Fibroblast of villous mesenchyme (primary cell): Measurements from ENCODE around the gene IGFN1. TPM values are rescaled to one million over a fixed set of nuclear protein-coding genes. Genes with fewer than 3 reads are reported as not detected.
"Not testable (repeated sequence)": the region's sequence is repeated elsewhere in the genome, so short reads cannot be mapped to it uniquely, and the experiment has no call there.

ENCODE experiments used
- DNase-seq: peaks from one replicate; pipeline ENCODE4 v3.0.0-alpha.2; 2010; ENCODE audit warnings: low read depth
- H3K4me3 ChIP-seq: 2 replicates; pipeline ENCODE4 v1.5.1; 2011; ENCODE audit warnings: low read depth, mild to moderate bottlenecking, low read length
- CTCF ChIP-seq: IDR thresholded peaks from 2 replicates; pipeline ENCODE4 v1.5.1; 2012; ENCODE audit warnings: low read depth, mild to moderate bottlenecking, low read length; ENCODE audit not compliant: insufficient read depth
- total RNA-seq: library from RNA; depleted of rRNA; stranded (reverse); fragments of >200 nt; gene quantifications from 2 replicates; pipeline ENCODE4 v1.2.3, GENCODE V29; 2012

The IGFN1 gene
- total RNA-seq, 1 donor = under 0.01 TPM

- no peak for TF ChIP-seq CTCF
- H3K4me3 ChIP-seq = no peak overlapping the region
- no peak for DNase-seq
These were observed 35.5 kb downstream of the IGFN1 start for GRCh38 chr1:201226178-201226514.

DNA sequence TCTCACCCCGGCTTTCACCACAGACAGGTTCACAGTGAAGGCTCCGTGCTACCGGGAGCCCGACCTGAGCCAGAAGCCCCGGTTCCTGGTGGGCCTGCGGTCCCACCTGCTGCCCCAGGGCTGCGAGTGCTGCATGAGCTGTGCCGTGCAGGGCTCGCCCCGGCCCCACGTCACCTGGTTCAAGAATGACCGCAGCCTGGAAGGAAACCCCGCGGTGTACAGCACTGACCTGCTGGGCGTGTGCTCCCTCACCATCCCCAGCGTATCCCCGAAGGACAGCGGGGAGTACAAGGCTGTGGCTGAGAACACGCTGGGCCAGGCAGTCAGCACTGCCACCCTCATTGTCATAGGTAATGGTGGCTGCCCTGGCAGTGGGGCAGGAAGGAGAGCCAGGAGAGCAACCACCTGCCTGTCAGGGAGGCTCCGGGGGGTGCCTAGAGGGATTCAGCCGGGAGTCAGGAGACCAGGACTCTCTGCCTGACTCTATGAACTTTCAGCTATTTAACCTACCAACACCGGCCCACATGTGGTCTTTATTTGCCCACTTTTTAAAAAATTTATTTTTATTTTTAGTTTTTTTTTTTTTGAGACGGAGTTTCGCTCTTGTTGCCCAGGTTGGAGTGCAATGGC, 36.4 kb downstream of the IGFN1 start:
- no peak for DNase-seq
- no peak overlapping the region for H3K4me3 ChIP-seq
- TF ChIP-seq CTCF = no peak

DNA sequence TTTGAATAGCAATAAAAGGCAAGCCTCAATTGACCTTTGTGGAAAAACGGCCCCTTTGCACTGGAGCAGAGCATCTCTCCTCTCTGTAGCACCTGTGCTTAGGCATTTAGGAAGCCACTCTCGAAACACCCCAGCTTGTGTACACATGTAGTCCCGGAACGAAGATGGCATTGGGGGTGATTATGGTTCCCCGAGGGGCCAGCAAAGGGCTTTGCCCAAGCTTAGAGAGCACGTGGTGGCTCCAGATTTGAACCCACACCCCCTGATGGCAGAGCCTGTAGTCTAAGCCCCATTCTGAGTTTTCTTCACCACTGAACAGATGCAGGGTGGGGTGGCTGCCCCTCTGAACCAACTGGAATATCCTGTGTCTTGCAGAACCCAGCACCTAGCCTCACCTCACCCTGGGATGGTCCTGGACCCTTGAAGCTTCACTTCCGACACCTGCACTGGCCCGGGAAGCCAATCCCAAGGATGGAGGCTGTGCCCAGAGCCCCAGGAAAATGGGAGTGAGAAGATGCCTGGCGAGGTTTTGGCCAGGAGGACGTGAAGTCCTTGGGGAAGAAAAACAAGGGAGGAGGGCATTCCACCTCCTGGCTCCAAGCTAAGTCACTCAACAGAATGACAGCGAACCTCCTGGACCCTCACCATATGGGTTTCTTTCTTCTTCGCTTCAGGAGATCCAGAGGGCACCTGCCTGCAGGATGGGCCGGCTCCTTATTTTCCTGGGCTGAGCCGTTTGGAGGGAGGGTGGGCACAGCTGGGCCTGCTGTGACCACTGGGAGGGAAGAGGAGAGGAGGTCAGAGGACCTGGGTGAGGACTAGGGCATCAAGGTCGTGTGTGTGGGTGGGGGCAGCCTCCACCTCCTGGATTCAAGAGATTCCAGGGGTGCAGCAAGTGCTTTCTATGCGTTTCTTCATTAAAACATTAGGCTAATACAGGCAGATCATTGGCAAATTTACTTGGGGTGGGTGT, 37.7 kb downstream of the IGFN1 start:
- H3K4me3 ChIP-seq = no peak overlapping the region
- DNase-seq = no peak
- no peak for TF ChIP-seq CTCF

DNA sequence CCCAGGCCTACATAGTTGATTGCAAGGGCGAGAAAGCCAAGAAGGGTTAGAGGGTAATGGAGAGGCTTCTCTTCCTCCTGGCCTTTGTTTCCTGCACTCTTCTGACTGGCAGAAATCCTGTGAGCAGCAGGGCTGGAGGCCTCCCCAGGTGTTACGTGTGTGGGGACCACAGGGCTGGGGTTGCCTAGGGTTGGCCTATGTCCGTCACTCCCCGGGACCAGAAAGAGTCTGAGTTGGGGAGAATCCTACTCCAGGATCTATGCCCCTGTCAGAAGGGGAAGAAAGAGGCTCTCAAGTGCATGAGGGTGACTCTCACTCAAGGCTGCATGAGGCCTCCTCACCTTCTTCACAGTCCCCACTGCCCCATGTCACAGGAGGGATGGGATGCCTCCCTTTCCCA, 38.5 kb downstream of the IGFN1 start:
- no peak overlapping the region for H3K4me3 ChIP-seq
- DNase-seq = no peak
- TF ChIP-seq CTCF = no peak

GRCh38 chr1:201229771-201230635, 39.4 kb downstream of the IGFN1 start:
- no peak for TF ChIP-seq CTCF

GRCh38 chr1:201230676-201231075, 40.1 kb downstream of the IGFN1 start:
- H3K4me3 ChIP-seq = no peak overlapping the region
- TF ChIP-seq CTCF = no peak
- no peak for DNase-seq

More at GRCh38 chr1:201229771-201230635, 39.4 kb downstream of the IGFN1 start:
- H3K4me3 ChIP-seq = no peak overlapping the region
- DNase-seq = no peak

GRCh38 chr1:201239646-201240045, 49.0 kb downstream of the IGFN1 start:
- not testable (repeated sequence) for H3K4me3 ChIP-seq, DNase-seq
